GM03348 (cell line): ENCODE data around the gene BORCS5.
"Not testable (repeated sequence)": the region's sequence is repeated elsewhere in the genome, so short reads cannot be mapped to it uniquely, and the experiment has no call there.

ENCODE experiments used
- DNase-seq: peaks from one replicate; pipeline ENCODE4 v3.0.0; 2012; ENCODE audit warnings: low spot score

BORCS5 gene

GRCh38 chr12:12465522-12465921 is 108.6 kb downstream of the BORCS5 start:
- DNase-seq = no peak

GRCh38 chr12:12466157-12466556 is 109.3 kb downstream of the BORCS5 start:
- DNase-seq = no peak

- no peak for DNase-seq
Measured at GRCh38 chr12:12467264-12467663, 110.4 kb downstream of the BORCS5 start.

GRCh38 chr12:12467688-12468261 is 110.9 kb downstream of the BORCS5 start:
- DNase-seq = no peak

- DNase-seq = no peak
Measured at GRCh38 chr12:12468575-12468974, 111.7 kb downstream of the BORCS5 start.

GRCh38 chr12:12469386-12469785 is 112.5 kb downstream of the BORCS5 start:
- no peak for DNase-seq

- no peak for DNase-seq
Measured at GRCh38 chr12:12470751-12471306, 114.0 kb downstream of the BORCS5 start.

- not testable (repeated sequence) for DNase-seq
Measured at GRCh38 chr12:12471982-12472961, 115.4 kb downstream of the BORCS5 start.

GRCh38 chr12:12473223-12473622 is 116.3 kb downstream of the BORCS5 start:
- no peak for DNase-seq

- DNase-seq = no peak
Measured at GRCh38 chr12:12474471-12474928, 117.6 kb downstream of the BORCS5 start.

GRCh38 chr12:12474931-12475795 is 118.3 kb downstream of the BORCS5 start:
- DNase-seq = no peak

GRCh38 chr12:12476857-12477531 is 120.1 kb downstream of the BORCS5 start:
- DNase-seq = no peak

- no peak for DNase-seq
Measured at GRCh38 chr12:12477532-12477890, 120.6 kb downstream of the BORCS5 start.

GRCh38 chr12:12480074-12480473 is 123.2 kb downstream of the BORCS5 start:
- DNase-seq = no peak

- no peak for DNase-seq
Measured at GRCh38 chr12:12481631-12482030, 124.8 kb downstream of the BORCS5 start.

GRCh38 chr12:12482150-12482761 is 125.4 kb downstream of the BORCS5 start:
- no peak for DNase-seq

GRCh38 chr12:12482959-12483358 is 126.1 kb downstream of the BORCS5 start:
- no peak for DNase-seq

- no peak for DNase-seq
Measured at GRCh38 chr12:12483438-12483837, 126.6 kb downstream of the BORCS5 start.

GRCh38 chr12:12486661-12487240 is 129.9 kb downstream of the BORCS5 start:
- no peak for DNase-seq

- no peak for DNase-seq
Measured at GRCh38 chr12:12487490-12487889, 130.6 kb downstream of the BORCS5 start.

GRCh38 chr12:12488296-12488695 is 131.4 kb downstream of the BORCS5 start:
- DNase-seq = no peak
